ENCODE data around the gene KIF19. TPM values are rescaled to one million over a fixed set of nuclear protein-coding genes. Genes with fewer than 3 reads are reported as not detected.

The KIF19 gene
- total RNA-seq, 4 donors from 2014 or later, result 1.4 to 4.4 (median 1.8) TPM

GRCh38 chr17:74335529-74336062 lies 9.6 kb downstream of the KIF19 start:
- in situ Hi-C loops (cut with MboI; ENCODE audit: low pct_ligation_motif_present in 1 of 4, low pct_unique_long_range_greater_than_20kb in 1 of 4, low sequenced_read_pairs in 3 of 4) (no loop called here), intact Hi-C loops (cut with DNase I; ENCODE audit: low total_unique reads) (no loop called here)
- 83% methylated on average over 5 of the region's 5 CpGs; no CpG with 5 or more reads in 1 of the 2 donors for WGBS, 2 donors (ENCODE audit: low coverage in 1 of 2)
- peaks cover 8% of the 10 kb centered on the region for H3K27me3 ChIP-seq
- H3K4me1 ChIP-seq, result peaks cover 0 to 4% (median 0%) of the 10 kb centered on the region in 4 donors
- no peaks in the 10 kb centered on the region for H3K9me3 ChIP-seq
- no peak overlapping the region for H3K4me3 ChIP-seq
- H3K27ac ChIP-seq, result no peak overlapping the region
- no peak for DNase-seq
- TF ChIP-seq CTCF (IDR thresholded peaks at IDR 0.05), result no peak
- no peak for TF ChIP-seq POLR2A (IDR thresholded peaks at IDR 0.05)
- TF ChIP-seq EP300 (IDR thresholded peaks at IDR 0.05; ENCODE audit: low read depth), result no peak
- no peak for TF ChIP-seq POLR2AphosphoS5 (IDR thresholded peaks at IDR 0.05)
- no peaks in the 10 kb centered on the region for H3K36me3 ChIP-seq

GRCh38 chr17:74336307-74336706 lies 10.3 kb downstream of the KIF19 start:
- Histone ChIP-seq H3K9me3 (no peaks in the 10 kb centered on the region), H3K36me3 (no peaks in the 10 kb centered on the region), H3K4me3 (no peak overlapping the region), H3K4me1 (peaks cover 0 to 4% (median 0%) of the 10 kb centered on the region in 4 donors), H3K27me3 (peaks cover 8% of the 10 kb centered on the region), H3K27ac (no peak overlapping the region)
- intact Hi-C loops (cut with DNase I; ENCODE audit: low total_unique reads), result no loop called here
- 80 to 86% methylated on average over 2 to 7 of the region's 7 CpGs for WGBS, 2 donors (ENCODE audit: low coverage in 1 of 2)
- no peak for DNase-seq
- in situ Hi-C loops (cut with MboI; ENCODE audit: low pct_ligation_motif_present in 1 of 4, low pct_unique_long_range_greater_than_20kb in 1 of 4, low sequenced_read_pairs in 3 of 4), result no loop called here
- TF ChIP-seq EP300 (IDR thresholded peaks at IDR 0.05; ENCODE audit: low read depth), result no peak

DNA sequence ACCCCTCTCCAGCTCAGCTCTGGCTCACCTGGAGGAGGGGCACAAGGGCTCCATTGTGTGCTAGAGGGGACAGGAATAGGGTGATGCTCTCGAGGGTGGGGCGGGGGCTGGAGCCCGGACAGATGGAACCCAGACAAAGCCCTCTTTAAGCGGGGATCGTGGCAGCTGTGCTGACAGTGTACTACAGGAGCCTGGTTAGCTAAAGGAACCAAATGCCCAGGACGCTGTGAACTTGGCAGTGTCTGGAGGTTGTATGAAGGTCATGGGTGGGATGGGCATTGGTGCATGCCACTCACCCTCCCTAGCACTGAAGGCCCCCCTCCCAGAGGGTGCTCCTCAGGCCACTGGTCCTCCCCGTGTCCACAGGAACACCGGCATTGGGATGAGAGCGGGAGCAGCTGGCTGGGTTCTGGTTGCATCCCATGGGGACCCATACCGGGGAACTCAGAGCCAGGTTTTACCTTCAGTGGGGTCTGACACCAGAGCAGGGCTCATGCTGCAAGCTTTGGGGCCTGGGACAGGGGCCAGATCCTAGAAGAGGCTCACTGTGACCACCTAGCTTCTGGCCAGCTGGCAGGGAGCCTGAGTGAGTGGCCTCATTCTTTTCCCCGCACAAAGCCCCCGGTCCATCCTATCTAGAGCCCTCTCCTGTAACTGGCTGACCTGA lies 11.9 kb downstream of the KIF19 start:
- no peaks in the 10 kb centered on the region for H3K36me3 ChIP-seq
- no peaks in the 10 kb centered on the region for H3K4me1 ChIP-seq
- no peaks in the 10 kb centered on the region for H3K9me3 ChIP-seq
- H3K4me3 ChIP-seq, result no peak overlapping the region
- H3K27ac ChIP-seq, result no peak overlapping the region
- DNase-seq, result no peak
- intact Hi-C loops (cut with DNase I; ENCODE audit: low total_unique reads) (no loop called here), in situ Hi-C loops (cut with MboI; ENCODE audit: low pct_ligation_motif_present in 1 of 4, low pct_unique_long_range_greater_than_20kb in 1 of 4, low sequenced_read_pairs in 3 of 4) (no loop called here)
- TF ChIP-seq POLR2A (IDR thresholded peaks at IDR 0.05) (no peak), CTCF (IDR thresholded peaks at IDR 0.05) (no peak), POLR2AphosphoS5 (IDR thresholded peaks at IDR 0.05) (no peak)
- 66% methylated on average over 12 of the region's 12 CpGs; no CpG with 5 or more reads in 1 of the 2 donors for WGBS, 2 donors (ENCODE audit: low coverage in 1 of 2)
- H3K27me3 ChIP-seq, result peaks cover 14% of the 10 kb centered on the region

DNA sequence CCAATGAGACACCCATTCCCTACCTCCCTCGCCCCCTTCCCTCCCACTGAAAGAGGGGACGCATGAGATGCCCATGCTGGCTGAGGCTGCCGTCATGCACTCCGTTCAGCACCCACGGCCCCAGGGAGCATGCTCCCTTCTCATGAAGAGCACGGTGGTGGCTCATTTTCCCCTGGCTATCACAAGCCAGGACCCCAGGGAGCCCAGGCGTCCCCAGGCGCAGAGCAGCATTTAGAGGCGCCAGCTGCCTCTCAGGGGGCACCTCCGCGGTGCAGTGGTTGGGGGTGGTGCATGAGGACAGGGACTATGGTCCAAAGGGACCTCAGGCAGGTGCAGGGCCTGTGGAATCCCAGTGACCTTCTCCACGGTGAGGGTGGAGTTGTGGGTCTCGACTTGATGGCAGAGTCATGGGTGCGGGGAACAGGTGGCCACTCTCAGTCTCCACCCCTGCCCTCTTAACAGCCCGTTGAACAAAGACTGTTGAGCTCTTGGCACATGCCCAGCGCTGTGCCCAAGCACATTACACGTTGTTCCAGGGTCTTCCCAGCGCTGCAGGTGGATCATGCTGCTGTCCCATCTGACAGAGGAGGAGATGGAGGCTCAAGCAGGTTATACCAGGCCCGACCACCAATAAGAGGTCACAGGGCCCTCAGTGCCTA lies 13.6 kb downstream of the KIF19 start:
- intact Hi-C loops (cut with DNase I; ENCODE audit: low total_unique reads) (no loop called here), in situ Hi-C loops (cut with MboI; ENCODE audit: low pct_ligation_motif_present in 1 of 4, low pct_unique_long_range_greater_than_20kb in 1 of 4, low sequenced_read_pairs in 3 of 4) (no loop called here)
- DNase-seq, result no peak
- H3K4me3 ChIP-seq, result no peak overlapping the region
- TF ChIP-seq POLR2A (IDR thresholded peaks at IDR 0.05) (no peak), CTCF (IDR thresholded peaks at IDR 0.05) (no peak), POLR2AphosphoS5 (IDR thresholded peaks at IDR 0.05) (no peak), EP300 (IDR thresholded peaks at IDR 0.05; ENCODE audit: low read depth) (no peak)
- H3K4me1 ChIP-seq, result no peaks in the 10 kb centered on the region
- no peaks in the 10 kb centered on the region for H3K36me3 ChIP-seq
- H3K27ac ChIP-seq, result no peak overlapping the region
- peaks cover 21% of the 10 kb centered on the region for H3K27me3 ChIP-seq
- no peaks in the 10 kb centered on the region for H3K9me3 ChIP-seq
- 80% methylated on average over 18 of the region's 19 CpGs; no CpG with 5 or more reads in 1 of the 2 donors for WGBS, 2 donors (ENCODE audit: low coverage in 1 of 2)
